HS-27A (cell line): ENCODE results near the gene CIP2A.
A peak's percentile ranks its signal among the peaks of the same experiment; 100 is the strongest.
"Not testable (repeated sequence)": the region's sequence is repeated elsewhere in the genome, so short reads cannot be mapped to it uniquely, and the experiment has no call there.

ENCODE experiments used
- DNase-seq: peaks from one replicate; pipeline ENCODE4 v3.0.0-alpha.2; 2012; ENCODE audit warnings: low read depth, missing footprints

The CIP2A gene

DNA sequence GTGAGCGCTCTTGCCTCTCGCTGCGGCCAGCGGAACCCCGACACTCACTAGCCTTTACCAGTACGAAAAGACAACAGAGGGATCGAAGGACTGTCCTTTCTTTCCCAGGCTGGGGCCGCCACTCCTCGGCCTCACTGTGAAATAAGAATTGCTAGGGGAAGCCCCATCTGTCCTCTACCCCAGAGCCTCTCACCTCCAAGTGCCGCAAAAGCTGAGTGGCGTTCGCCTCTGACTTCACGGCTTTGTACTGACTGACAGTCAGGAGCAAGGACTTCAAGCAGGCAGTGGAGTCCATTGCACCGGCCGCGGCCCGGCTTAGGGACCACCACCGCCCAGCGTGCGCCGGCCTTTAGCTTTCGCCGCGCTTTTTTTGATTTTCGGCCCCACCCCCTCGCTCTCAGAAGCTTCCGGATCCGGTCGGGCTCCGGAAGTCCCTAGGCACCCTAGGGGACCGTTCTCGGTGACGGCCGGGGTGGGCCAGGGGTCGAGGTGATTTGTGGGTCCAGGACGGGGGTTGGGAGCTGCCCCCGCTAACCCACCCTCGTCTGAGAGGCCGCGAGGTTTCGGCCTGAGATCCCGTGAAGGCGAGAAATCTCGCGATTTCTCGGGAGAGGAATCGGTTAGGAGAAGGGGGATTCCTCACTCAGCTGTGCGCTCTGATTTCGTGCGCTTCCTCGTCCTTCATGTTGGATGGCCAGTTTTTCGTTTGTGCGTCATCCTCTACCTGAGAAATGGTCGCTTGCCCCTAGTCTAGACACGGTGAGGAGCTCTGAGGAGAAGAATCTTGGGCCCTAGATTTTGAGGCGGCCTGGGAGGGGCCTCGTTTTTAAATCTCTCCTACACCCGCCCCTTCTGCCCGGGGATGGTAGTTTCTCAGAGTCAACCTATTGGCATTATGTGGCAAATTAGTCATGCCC is at the start of gene CIP2A, which contains the start of gene DZIP3:
TSS of gene CIP2A (minus strand) at position 358 of the 917 bp plus-strand sequence. CDS start at position 295, 63 bp downstream.
TSS of gene DZIP3 (plus strand) at position 642 of the 917 bp plus-strand sequence. CDS start 15,685 bp downstream, outside the sequence.
- DNase-seq = peak; percentile 94

DNA sequence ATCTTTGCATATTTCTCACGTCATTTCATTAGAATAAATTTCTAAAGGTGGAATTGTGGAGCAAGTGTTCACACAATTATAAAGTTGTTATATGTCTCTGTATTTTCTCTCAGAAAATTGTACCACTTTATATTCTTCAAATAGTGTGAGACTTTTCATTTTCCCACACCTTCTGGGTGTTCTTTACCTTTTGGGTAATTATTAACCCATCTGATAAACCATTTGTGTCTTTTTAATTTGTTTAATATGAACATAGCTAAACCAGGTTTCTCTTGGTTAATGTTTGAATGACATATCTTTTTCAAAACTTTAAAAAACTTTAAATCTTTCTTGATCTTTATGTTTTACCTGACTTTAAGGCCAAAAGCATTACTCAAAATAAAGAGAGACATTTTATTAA is 40.7 kb upstream of the CIP2A start:
- DNase-seq = no peak

DNA sequence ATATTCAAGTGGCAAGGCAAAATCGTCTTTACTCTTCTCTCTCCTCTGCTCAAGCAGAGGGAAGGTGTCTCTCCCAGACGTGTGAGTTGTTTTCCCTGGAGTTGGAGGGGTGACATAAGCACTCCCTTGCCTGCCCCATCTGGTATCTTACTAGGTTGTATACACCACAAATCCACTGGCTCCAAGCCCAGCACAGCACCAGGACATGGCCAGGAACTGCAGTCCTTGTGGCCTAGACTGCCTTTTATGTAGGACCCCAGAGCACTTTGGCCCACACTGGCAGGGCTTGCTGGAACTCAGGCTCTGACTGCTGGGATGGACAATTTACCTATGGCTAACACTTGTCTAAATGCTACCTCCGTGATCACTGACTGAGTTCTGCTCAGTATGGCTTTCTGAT is 34.3 kb upstream of the CIP2A start:
- DNase-seq = no peak

DNA sequence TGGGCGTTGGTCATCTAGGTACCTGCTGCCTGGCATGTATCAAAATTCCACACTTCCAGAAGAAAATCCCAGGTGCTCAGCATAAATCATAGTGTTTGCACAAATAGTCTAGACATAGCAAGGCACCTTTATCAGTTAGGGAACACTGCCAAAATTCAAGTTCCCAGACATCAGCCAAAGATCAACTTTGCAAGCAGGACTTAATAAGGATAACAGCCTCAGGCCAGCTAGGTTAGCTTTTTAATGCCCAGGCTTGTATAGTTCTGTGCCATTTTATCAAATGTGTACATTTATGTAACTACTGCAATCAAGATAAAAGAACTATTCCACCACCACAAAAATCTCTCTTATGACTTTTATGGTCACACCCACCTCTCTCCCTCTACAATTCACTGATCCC is 31.0 kb upstream of the CIP2A start:
- DNase-seq = no peak

DNA sequence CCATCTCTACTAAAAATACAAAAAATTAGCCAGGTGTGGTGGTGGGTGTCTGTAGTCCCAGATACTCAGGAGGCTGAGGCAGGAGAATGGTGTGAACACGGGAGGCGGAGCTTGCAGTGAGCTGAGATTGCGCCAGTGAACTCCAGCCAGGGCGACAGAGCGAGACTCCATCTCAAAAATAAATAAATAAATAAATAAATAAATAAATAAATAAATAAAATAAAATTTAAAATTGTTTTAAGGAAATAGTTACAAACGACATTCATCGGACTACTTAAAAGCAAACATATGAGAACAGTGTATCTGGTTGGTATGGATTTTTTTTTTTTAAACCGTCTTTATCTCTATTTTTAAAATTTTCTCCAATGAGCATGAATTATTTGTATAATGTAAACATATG is 26.9 kb upstream of the CIP2A start:
- DNase-seq = not testable (repeated sequence)

DNA sequence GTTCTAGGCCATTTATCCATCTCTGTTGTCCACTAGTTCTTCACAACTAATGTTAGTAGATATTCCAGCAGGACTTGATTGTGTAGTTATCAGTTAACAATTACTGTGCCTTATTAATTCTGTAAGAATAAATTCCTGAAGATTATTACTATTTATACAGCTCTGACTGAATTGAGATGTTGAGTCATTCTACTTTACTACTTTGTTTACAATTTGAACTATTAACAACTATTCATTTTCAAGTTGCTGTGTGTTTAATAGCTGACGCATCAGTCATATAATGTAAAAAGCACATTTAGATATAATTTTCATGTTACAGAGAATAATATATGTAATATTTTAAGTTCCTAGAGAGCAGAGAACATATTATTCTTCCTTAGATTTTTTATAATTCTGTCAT is 21.4 kb upstream of the CIP2A start:
- DNase-seq = no peak

DNA sequence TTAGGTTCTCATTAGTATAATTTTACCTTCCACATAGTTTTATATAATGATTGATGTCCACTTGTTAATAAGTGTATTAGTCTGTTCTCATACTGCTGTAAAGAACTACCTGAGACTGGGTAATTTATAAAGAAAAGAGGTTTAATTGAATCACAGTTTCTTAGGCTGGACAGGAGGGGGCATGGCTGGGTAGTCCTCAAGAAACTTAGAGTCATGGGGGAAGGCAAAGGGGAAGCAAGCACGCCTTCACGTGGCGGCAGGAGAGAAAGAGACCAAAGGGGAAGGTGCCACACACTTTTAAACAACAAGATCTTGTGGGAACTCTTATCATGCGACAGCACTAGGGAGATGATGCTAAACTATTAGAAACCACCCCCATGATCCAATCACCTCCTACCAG is 19.5 kb upstream of the CIP2A start:
- no peak for DNase-seq

DNA sequence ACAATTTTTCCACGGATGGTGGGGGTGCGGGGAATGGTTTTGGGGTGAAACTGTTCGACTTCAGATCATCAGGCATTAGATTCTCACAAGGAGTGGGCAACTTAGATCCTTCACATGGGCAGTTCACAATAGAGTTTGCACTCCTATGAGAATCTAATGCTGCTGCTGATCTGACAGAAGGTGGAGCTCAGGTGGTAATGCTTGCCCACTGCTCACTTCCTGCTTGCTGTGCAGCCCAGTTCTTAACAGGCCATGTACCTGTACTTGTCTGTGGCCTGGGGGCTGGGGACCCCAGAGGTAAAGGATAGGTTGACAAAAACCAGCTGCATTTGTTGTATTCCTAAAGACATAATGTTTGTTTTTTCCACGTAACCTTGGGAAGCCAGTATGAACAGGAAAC is 16.3 kb upstream of the CIP2A start:
- DNase-seq = no peak

DNA sequence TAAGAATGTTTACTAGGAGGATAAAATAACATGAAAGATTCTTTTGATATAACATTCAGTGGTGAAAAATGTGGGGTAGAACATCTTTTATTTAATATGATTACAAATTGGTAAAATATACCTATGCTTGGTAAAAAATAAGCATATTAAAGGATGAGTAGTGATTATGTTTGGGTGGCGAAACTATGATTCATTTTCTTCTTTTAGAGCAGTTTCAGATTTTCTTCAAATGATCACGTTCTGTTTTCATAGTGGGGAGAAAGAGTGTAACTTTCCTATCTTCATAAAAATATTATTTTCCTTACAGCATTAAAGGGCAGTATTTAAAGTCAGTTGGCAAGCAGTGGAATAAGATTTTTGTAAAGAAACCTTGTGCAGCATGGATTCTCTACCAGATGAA is 15.8 kb upstream of the CIP2A start:
- DNase-seq = no peak

DNA sequence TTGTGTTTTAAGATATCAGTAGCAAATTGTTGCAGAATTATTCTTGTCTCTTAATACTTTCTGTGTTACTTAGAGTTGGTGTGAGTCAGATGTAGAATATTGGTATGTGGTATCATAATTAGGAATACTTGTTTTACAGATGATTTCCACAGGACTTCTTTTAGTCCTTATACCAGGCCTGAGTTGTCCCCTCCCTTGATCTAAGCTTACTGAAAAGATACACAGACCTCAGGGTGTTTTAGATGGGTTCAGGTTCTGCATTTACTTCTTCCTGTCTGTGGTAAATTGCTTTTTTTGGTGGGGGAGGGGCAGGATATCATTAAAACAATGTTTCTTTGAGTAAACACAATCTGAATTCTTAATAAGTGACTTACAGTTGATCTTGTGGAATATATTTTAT is 14.5 kb upstream of the CIP2A start:
- no peak for DNase-seq

DNA sequence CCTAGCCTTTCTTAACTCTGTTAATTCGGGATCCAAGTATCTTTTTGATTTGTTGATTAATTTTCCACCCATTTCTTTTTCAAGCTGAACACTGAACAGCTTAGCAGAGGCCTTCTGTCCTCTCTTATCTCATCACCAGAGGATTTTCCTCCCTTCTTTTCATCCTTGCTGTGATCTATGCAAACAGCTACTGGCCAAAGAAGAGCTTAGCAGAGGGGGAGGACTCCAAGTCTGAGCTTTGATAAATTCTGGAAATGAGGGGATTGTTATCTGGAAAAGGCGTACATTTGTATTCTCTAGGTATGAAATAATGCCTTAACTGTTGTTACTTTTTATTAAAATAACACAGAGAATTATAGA is 13.7 kb upstream of the CIP2A start:
- no peak for DNase-seq

DNA sequence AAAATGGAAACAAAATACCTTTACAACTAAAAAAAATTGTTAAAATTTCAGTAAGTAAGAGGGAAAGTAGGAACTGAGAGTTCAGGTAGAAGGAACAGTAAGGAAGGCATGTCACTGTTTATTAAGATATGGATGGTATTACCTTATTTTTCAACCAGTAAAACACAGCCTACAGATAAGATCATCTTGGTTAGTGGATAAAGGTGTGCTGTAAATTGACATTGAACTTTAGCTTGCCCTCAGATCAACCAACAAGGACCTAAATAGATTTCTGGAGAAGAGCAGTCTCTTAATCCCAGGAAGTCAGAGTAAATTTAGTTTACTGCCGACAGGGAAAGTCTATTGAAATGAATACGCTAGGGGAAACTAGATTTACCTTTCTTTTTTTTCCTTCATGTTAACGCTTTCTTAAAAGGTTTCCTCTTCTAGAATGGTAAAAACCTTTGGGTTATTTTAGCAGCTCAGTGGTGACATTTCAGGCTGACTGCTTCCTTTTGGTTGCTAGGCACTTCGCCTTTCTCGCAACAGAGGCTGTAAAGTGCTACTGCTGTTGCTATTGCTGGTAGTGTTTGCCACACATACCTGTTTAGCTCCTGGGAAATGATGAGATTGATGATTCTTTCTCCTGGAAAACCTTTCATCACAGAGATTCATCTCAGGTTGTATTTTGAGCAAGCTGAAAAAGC is 13.2 kb upstream of the CIP2A start:
- DNase-seq = no peak

DNA sequence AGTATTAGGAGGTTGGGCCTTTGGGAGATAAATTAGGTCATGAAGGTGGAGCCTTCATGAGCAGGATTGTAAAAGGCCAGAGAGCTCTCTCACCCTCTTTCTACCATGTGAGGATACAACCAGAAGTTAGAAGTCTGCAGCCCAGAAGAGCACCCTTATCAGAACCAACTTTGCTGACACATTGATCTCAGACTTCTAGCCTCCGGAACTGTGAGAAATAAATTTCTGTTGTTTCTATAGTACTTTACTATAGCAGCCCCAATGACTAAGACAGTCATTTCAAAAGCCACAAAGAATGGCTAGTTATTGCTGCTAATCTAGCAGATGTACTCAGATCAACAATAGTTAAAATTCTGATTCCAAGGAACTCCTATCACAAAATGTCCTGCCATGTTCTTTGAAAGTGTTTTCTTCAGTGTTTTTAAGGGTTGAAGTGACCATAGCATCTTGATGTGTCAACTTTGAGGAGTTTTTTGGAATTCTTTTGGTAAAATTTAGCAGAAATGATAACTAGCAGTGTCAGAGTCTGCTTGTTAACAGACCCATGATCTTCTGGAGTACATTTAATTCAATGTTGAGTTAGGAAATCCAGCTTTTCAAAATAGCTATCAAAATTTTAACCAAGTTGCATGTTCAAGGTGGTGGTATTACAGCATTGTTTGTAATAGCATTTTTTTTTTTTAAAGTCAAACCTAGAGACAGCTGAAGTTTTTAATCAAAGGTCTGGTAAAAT is 10.6 kb upstream of the CIP2A start:
- no peak for DNase-seq

DNA sequence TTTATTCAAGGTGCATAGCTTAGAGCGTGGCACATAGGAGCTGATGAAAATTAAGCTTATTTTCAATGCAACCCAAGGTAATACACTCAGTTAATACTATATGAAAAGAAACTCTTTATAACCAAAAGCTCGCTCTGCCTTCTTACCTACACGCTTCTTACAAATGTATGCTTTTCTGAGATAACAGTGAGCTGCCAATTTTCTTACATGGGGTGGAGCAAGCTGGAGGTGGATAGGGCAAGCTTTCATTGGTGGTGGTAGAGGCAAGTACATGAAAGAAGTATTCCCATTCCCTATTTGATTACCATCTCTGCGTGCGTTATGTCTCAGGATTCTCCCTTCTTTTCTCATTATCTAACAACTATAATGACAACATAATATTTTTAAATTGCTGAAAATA is 9.1 kb upstream of the CIP2A start:
- no peak for DNase-seq

DNA sequence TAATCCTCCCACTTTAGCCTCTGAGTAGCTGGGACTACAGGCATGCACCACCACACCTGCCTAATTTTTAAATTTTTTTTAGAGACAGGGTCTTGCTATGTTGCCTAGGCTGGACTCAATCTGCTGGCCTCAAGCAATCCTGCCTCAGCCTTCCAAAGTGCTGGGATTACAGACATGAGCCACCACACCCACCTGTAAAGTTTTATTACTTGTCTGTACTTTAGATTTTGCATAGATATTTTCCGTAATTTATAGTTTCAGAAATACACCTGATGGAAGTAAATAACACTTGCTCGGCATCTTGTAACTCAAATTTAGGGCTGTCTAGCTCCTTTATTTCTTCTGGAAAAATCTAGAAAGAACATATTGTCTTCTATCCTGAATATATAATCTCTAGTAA is 6.1 kb upstream of the CIP2A start:
- no peak for DNase-seq

DNA sequence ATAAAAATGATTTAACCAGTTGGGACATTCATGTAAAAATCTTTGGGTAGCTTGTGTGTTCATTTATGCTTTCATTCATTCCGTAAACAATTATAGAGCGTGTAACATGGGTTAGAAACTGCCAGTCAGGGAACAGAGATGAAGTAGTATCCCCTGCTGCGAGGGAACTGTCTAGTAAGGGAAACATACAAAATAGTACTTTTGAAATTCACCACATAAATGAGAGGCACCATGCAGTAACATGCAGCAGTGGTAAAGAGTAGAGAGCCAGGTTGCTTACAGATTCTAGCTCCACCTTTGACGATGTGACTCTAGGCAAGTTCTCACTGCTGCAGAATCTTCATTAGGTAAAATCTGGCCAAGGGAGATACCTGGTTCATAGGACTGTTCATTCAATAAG is 1.2 kb upstream of the CIP2A start:
- no peak for DNase-seq

DNA sequence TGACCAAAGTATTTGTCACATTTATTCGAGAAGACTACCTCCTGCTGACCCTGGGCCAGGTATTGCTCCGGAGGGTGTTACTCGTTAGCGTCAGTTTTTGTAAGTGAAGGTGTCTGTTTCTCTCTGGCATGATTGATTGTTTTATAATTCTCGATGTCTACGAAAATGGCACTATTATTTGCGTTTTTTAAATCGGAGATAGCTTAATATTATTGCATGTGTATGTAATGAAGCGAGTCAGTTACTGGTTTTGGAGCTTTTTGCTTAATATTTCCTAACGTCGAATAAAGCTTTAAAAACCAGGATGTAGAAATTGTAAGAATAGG is 723 bp upstream of the CIP2A start:
- DNase-seq = no peak

DNA sequence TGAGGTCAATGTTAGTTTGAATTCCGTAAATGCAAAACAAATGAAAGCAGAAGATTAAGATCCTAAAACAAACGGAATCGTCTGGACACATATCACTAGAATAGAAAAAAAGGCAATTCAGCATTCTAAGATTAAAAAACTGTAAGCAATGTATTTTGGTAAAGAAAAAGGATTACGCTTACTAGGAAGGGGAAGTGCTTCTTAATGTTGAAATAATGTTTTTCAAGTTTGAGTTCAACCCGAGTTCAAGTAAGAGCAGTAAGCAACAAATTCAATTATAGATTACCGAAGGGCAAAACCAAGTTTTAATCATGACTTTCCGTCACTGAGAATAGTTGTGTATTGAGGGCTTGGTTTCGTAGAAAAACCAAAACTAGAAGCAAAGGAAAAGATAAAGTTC is 637 bp downstream of the CIP2A start:
- no peak for DNase-seq

DNA sequence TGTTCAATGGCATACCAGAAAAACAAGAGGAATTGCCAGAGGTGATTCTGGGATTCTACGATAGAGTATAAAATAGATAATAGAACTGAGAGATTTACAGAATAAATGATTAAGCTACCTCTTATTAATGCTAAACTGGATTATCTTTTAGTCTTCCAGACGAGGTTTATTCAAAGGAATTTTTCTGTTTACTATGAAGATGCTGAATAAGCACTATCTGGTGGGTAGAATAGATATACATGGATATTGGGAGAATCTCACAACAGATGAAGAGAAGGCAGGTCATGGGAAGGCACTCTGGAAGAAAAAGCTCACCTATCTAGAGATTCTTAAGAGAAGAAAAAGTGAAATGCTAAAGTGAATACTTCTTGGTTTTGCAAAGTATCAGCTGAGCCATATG is 11.2 kb downstream of the CIP2A start:
- no peak for DNase-seq

DNA sequence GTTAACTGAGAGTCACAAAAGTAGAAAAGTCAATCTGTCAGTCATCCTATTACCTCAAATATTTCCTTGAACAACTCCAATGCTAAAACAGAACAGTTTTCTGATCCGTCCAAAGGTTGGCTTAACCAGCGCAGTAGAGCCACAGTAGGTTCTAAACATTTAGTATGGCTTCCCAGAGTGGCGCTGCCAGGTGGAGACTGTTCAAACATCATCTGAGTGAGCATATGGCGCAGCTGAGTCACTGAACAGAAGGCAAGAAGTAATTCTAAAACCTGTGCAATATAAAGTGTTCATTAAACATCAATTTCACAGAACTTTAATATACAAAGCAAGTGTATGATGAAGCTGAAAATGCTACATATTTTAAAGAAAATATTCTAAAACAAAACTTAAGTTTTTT is 19.9 kb downstream of the CIP2A start:
- no peak for DNase-seq

DNA sequence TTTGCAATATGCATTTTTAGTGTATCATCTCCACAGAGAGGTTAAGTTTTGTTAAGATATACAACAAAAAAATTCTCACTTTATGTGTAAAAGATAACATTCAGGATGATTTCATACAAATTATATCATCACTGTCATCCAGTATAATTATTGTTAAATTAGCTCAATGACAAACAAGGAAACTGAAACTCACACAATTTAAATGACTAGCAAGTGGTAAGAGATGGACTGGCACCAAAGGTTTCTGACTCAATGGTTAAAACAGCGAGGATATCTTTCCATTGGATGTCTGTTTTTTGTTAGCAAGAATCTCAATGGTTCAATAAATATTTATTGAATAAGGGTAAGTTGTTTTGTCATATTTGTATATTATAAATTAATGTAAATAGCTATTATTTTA is 22.6 kb downstream of the CIP2A start:
- DNase-seq = no peak

DNA sequence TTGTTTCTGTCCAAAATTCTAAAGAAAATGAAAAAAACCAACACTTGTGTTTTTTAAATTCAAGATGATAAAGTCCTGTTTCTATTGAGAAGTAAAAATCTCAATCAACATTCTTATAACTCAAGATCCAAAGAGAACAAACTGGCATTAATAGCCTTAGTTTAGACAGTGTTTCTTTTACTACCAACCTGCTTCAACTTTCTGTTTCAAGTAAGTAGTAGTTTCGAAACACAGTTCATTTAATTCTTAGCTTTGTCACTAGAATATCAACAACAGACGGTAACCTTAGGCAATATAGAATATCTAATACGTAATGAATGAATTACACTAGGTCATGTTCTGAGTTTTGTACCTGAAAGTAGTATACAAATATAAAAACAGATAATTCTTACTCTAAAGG is 23.7 kb downstream of the CIP2A start:
- DNase-seq = no peak

DNA sequence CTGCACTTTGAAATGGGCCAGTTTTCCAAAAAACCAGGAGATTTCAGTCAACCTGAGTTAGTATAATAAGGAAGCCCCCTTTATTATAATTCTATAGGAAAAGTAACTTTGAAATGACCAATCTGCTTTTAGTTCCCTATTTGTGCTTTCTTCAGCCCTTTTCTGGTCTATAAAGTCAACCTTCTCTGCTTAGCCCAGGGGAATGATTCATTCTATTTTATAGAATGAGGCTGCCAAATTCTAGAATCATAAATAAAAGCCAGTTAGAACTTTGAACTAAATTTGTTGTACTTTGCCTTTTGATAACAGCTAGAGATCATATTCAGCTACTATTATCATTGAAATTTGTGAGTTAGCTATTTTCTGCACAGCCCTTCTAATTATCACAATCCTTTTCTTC is 24.7 kb downstream of the CIP2A start:
- no peak for DNase-seq
